Head of caudate nucleus (tissue), 42 donors: Measurements from ENCODE around the gene DNAH14.
A peak's percentile ranks its signal among the peaks of the same experiment; 100 is the strongest.
"Not testable (repeated sequence)": the region's sequence is repeated elsewhere in the genome, so short reads cannot be mapped to it uniquely, and the experiment has no call there.

Experiments used
- DNase-seq, 42 donors: peaks; one replicate each; pipeline versions ENCODE4 v3.0.0 to v3.0.0-alpha.2; 2020 to 2021; ENCODE audit warnings: mixed read lengths in 7 of 42
- intact Hi-C: fragments of 100-400 bp; cut with DNase I; formaldehyde crosslinking; loops from one replicate; pipeline ENCODE4 v1.15.0; 2022

Gene DNAH14

DNA sequence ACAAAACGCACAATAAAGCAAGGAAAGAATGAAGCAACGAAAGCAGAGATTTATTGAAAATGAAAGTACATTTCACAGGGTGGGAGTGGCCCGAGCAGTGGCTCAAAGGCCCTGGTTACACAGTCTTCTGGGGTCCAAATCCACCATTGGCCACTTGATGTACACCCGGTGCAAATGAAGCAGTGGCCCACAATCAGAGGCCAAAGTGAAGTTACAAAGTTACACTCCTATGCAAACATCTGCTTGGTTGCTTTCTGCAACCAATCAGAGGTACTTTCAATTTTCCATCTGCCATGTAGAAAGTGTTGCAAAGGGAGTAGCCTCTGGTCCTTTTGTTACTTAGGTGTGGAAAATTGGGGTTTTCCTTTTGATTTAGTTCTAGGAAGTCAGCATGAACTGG, 10.0 kb upstream of the DNAH14 start:
- no peak for DNase-seq
- intact Hi-C loops = no loop called here

DNA sequence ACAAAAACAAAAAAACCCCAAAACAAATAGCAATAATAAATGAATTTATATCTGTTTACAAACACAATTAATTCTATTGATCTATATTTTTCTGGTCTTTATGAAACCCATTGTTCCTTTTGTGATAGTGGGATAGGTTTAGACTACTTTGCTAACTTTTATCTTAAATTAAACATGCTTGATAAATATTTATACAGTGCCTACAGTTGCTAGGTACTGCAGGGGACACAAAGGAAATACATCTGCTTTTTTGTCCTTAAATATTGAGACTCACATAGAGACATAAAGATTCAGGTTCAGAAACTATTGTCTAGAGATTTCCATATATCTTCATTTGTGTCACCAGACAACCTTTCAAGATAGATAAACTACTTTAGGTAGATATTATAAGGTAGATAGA, 8.5 kb upstream of the DNAH14 start:
- DNase-seq = no peak
- intact Hi-C loops = loop anchor here (5.0 kb wide), 1 partner anchor 409 kb away; no protein-coding TSS in a partner anchor

DNA sequence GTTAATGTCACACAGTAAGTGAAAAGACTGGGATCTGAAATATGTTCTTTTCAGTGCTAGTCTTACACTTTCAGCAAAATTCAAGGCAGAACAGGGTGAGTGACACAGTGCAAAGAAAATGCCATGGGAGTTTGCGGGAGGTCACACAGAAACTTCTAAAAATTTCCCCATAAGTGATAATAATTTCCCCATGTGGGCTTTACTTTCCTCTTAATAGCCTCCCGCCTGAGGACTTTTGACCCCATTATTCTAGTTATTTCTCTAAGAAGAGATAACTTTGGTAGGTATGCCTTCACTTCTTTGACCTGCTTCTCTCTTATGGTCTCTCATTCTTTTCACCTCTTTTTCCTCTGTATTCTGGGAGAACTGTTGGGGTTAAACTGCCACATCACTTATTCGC, 8.1 kb upstream of the DNAH14 start:
- intact Hi-C loops = loop anchor here (5.0 kb wide), 1 partner anchor 409 kb away; no protein-coding TSS in a partner anchor
- DNase-seq = no peak

DNA sequence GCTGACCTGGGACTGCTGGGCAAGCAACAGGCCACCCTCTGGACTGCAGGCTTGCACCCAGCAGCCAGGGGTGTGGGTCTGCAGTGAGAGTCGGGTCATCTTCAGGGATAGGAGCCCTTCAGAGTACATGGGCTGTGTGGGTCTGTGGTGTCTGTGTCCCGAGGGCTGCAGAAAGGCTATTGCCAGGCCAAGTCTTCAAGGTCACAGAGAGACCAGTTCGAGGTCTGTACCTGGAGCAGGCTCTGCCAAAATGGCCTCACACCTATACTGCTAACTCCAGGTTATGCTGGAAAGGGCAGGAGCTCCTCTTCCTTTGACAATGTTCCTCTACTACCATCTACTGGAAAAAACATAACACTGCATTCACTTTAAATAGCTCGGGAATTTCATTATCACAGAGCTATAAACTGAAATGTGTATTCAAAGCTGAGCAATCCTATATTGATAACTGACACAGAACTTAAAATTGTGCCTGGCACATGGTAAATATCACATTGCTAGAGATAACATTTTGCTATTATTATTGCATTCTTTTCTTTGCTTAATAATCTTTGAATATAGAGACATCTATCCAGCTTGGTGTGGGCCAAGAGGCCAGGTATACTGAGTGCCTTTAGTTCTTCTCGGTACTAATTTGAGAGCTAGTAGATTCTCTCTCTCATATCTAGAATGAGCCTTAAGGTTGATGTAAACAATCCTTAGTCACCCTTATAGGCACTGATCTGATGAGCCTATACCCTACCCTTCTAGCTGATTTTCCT, 6.9 kb upstream of the DNAH14 start:
- intact Hi-C loops = loop anchor here (5.0 kb wide), 1 partner anchor 410 kb away; no protein-coding TSS in a partner anchor
- peak in 3 of 42 donors; percentile 2 to 6 (median 3) for DNase-seq

DNA sequence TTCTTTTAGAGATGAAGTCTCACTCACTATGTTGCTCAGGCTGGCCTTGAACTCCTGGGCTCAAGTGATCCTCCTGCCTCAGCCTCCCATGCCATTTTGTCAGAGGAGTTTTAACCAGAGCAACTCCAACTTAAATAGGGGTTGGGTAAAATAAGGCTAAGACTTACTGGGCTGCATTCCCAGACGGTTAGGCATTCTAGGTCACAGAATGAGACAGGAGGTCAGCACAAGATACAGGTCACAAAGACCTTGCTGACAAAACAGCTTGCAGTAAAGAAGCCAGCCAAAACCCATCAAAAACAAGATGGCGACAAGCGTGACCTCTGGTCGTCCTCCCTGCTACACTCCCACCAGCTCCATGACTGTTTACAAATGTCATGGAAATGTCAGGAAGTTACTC, 5.7 kb upstream of the DNAH14 start:
- intact Hi-C loops = loop anchor here (5.0 kb wide), 1 partner anchor 411 kb away; no protein-coding TSS in a partner anchor
- no peak for DNase-seq

DNA sequence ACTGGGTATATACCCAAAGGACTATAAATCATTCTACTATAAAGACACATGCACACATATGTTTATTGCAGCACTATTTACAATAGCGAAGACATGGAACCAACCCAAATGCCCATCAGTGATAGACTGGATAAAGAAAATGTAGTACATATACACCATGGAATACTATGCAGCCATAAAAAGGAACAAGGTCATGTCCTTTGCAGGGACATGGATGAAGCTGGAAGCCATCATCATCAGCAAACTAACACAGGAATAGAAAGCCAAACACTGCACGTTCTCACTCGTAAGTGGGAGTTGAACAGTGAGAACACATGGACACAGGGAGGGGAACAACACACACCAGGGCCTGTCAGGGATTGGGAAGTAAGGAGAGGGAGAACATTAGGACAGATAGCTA, 1.8 kb upstream of the DNAH14 start:
- intact Hi-C loops, DNase-seq: not testable (repeated sequence)

DNA sequence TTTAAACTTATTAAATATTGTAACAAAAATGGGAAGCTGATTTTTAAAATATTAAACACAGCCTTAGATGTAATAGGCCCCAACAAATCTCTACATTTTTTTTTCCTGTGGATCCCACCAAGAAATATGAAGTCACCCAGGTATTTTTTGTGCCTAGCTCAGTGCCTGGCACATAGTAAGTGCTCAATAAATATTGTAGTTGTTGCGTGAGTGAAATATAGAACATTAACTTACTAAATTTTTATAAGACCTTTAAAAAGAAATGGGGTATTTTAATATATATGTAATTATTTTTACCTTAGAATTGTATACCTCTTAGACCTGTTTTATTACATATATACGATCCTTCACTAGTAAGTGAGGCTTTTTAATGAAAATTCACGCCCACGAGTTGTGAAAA, 569 bp upstream of the DNAH14 start:
- DNase-seq = no peak
- intact Hi-C loops = no loop called here

DNA sequence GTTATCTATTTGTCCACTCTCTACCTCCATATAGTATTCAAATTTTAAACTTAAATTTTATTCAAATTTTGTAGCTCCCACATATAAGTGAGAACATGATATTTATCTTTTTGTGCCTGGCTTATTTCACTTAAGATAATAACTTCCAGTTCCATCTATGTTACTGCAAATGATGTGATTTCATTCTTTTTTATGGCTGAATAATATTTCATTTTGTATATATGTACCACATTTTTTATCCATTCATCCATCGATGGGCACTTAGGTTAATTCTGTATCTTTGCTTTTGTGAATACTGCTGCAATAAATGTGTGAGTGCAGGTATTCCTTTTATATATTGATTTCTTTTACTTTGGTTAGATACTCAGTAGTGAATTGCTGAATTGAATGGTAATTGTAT, 2.1 kb downstream of the DNAH14 start:
- no peak for DNase-seq
- intact Hi-C loops = no loop called here

DNA sequence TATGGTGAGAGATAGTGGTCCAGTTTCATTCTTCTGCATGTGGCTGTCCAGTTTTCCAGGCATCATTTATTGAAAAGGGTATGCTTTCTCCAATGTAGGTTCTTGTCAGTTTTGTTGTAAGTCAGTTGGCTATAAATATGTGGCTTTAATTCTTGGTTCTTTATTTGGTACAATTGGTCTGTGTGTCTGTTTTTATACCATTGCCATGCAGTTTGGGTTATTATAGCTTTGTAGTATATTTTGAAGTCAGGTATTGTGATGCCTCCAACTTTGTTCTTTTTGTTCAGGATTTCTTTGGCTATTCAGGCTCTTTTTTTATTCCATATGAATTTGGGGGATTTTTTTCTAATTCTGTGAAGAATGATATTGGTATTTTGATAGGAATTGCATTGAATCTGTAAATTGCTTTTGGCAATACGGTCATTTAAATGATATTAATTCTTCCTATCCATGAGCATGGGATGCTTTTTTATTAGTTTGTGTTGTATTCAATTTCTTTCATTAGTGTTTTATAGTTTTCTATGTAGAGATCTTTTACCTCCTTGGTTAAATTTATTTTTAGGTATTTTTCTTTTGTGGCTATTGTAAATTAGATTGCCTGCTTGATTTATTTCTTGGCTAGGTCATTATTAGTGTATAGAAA, 3.3 kb downstream of the DNAH14 start:
- no peak for DNase-seq
- intact Hi-C loops = no loop called here

DNA sequence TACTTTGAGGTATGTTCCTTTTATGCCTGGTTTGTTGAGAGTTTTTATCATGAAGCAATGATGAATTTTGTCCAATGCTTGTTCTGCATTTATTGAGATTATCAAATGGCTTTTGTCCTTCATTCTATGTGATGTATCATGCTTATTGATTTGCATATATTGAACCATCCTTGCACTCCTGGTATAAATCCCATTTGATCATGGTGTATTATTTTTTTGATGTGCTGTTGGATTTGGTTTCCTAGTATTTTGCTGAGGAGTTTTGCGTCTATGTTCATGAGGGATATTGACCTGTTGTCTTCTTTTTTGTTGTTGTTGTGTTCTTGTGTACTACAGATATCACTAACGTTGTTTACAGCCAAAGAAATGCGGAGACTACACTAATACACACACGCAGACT, 4.1 kb downstream of the DNAH14 start:
- intact Hi-C loops = no loop called here
- no peak for DNase-seq

DNA sequence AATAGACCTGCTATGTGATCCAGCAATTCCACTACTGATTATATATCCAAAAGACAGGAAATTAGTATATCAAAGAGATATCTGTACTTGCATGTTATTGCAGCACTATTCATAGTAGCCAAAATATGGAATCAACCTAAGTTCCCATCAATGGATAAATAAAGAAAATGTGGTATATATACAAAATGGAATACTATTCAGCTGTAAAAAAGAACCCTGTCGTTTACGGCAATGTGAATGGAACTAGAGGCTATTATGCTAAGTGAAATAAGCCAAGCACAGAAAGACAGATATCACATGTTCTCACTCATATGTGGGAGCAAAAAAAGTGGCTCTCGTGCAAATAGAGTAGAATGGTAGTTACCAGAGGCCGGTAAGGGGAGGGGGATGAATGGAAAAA, 9.2 kb downstream of the DNAH14 start:
- intact Hi-C loops = no loop called here
- no peak for DNase-seq

DNA sequence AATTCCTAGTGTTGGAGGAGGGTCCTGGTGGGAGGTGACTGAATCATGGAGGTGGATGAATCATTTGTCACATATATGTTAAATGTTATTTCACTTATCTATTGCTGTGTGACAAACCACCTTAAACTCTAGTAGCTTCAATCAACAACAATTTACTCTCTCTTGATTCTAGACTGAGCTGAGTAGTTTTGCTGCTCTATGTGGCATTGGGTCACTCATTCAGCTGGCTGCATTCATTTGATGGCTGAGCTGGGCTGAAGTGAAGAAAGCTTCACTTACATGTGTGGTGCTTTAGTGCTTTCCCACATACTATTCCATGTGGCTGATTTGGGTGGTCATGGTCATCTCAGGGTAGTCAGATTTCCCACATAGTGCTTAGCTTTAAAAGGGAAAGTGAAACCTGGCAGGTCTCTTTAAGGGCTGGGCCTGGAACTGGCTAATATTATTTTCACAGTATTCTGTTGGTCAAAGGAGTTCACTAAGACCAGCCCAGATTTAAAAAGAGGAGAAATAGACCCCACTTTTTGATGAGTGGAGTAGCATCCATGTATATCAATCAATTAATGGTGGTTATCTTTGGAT, 10.5 kb downstream of the DNAH14 start:
- no peak for DNase-seq
- intact Hi-C loops = no loop called here

DNA sequence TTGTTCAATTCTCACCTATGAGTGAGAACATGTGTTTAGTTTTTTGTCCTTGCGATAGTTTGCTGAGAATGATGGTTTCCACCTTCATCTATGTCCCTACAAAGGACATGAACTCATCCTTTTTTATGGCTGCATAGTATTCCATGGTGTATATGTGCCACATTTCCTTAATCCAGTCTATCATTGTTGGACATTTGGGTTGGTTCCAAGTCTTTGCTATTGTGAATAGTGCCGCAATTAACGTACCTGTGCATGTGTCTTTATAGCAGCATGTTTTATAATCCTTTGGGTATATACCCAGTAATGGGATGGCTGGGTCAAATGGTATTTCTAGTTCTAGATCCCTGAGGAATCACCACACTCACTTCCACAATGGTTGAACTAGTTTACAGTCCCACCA, 11.3 kb downstream of the DNAH14 start:
- DNase-seq, intact Hi-C loops: not testable (repeated sequence)

DNA sequence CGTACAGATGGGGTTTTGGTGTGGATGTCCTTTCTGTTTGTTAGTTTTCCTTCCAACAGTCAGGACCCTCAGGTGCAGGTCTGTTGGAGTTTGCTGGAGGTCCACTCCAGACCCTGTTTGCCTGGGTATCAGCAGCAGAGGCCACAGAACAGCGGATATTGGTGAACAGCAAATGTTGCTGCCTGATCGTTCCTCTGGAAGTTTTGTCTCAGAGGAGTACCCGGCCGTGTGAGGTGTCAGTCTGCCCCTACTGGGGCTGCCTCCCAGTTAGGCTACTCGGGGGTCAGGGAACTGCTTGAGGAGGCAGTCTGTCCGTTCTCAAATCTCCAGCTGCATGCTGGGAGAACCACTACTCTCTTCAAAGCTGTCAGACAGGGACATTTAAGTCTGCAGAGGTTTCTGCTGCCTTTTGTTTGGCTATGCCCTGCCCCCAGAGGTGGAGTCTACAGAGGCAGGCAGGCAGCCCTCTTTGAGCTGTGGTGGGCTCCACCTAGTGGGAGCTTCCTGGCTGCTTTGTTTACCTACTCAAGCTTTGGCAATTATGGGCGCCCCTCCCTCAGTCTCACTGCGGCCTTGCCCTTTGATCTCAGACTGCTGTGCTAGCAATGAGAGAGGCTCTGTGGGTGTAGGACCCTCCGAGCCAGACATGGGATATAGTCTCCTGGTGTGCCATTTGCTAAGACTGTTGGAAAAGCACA, 16.3 kb downstream of the DNAH14 start:
- intact Hi-C loops, DNase-seq: not testable (repeated sequence)

DNA sequence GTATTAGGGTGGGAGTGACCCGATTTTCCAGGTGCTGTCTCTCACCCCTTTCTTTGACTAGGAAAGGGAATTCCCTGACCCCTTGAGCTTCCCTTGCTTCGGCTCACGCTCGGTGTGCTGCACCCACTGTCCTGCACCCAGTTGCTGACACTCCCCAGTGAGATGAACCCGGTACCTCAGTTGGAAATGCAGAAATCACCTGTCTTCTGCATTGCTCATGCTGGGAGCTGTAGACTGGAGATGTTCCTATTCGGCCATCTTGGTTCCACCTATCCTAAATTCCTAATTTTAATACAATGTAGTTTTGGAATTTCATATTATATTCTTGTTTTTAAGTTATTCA, 16.8 kb downstream of the DNAH14 start:
- DNase-seq, intact Hi-C loops: not testable (repeated sequence)

DNA sequence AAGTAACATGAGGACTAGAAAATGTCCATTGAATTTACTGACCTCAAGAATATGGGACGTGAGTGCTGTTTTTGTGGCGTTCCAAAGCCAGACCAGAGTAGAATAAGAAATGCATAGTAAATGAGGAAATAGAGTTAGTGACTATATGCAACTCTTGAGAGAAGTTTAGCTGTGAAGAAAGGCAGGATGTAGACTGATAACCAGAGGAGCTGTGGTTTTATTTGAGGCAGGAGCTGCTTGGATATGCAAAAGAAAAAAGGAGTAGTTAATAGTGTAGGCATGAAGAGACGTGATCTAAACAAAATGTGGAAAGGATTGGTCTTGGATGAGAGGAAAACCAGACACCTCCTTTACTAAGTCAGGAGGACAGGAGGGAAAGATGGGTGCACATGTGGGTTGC, 28.2 kb downstream of the DNAH14 start:
- intact Hi-C loops = no loop called here
- DNase-seq = no peak

DNA sequence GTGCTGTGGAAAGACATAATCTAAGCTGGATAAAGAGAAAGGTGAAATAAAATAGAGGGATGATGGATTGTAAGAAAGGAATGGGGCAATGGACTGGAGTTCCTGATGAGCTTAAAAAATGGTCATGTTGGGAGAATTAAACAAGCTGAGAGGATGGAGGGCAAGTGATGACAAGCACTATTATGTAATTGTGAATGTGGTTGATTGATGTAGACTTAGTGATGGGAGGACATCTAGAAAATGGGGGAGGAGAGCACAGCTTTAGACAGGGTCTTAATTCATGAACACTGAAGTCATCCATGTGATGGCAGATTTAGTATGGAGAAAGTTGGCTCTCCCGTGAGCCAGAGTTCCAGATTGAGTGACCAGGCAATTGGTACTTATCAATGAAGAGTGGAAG, 29.0 kb downstream of the DNAH14 start:
- no peak for DNase-seq
- intact Hi-C loops = no loop called here

DNA sequence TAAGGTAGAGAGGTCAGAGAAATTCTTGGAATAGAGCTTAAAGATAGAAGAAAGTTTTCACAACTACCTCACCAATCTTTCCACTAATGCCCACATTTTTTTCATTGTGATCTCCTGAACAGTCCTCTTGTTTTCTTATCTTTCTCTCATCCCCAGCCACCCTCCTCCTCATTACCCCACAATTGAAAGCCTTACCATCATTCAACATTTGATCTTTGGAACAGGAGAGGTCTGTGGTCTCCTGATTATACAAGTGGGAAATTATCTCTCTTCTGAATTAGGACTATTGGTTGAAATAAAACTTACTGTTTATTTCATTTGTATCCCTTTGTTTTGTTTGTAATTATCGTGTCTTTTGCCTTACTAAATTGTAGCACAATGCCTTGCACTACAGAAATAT, 29.6 kb downstream of the DNAH14 start:
- DNase-seq = no peak
- intact Hi-C loops = no loop called here

DNA sequence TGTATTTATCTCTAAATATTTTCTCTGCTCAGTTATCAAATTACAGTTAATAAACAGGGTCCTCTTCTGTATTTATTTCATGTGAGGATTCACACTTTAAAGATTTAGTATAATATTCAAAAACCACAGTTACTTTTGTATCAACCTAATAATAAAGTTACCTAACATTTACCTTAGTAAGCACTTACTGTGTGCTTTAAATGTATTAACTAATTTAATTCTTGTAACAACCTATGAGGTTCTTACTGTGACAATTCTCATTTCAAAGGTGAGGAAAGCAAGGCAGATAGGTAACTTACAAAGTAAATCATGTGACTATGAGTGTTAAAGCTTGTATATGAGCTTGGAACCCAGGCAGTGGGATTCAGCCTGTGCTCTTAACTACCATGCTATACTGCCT, 30.2 kb downstream of the DNAH14 start:
- DNase-seq = no peak
- intact Hi-C loops = no loop called here

DNA sequence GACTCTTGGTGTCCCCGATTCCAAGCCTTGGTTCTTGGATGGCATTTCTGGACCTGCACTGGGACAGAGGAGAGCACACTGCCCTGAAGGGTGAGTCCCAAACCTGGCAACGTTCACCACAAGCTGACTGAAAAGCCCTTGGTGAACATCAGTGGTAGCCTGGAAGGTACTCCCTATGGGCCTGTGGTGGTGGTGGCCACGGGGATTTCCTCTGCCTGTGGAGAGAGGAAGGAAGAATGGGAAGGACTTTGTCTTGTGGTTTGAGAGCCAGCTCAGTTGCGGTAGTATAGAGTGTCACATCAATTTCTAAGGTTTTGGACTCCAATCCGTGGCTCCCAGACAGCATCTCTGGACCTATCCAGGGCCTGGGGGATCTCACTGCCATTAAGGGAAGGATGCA, 50.7 kb downstream of the DNAH14 start:
- intact Hi-C loops = no loop called here
- no peak for DNase-seq
